Ramos (cell line): ENCODE results near the gene CHD1.

Experiments used
- in situ Hi-C: fragments of 300-500 bp; cut with MboI; formaldehyde crosslinking; loops from one replicate; pipeline ENCODE4 v1.14.3; 2022; ENCODE audit warnings: low sequenced_read_pairs; ENCODE audit not compliant: unreplicated experiment

CHD1 gene

GRCh38 chr5:98905857-98906688, 22.7 kb downstream of the CHD1 start:
- in situ Hi-C loops = loop anchor here (5.0 kb wide), 1 partner anchor 151 kb away; no protein-coding TSS in a partner anchor

- in situ Hi-C loops = loop anchor here (5.0 kb wide), 1 partner anchor 153 kb away; no protein-coding TSS in a partner anchor
Observed at GRCh38 chr5:98904780-98905179, 24.0 kb downstream of the CHD1 start.

GRCh38 chr5:98902733-98903132, 26.1 kb downstream of the CHD1 start:
- in situ Hi-C loops = no loop called here

GRCh38 chr5:98899456-98899855, 29.4 kb downstream of the CHD1 start:
- in situ Hi-C loops = no loop called here

GRCh38 chr5:98898743-98899142, 30.1 kb downstream of the CHD1 start:
- in situ Hi-C loops = no loop called here

- in situ Hi-C loops = no loop called here
Observed at GRCh38 chr5:98891591-98891990, 37.2 kb downstream of the CHD1 start.

GRCh38 chr5:98880598-98880997, 48.2 kb downstream of the CHD1 start:
- in situ Hi-C loops = no loop called here

- in situ Hi-C loops = no loop called here
Observed at GRCh38 chr5:98880151-98880550, 48.7 kb downstream of the CHD1 start.

- in situ Hi-C loops = no loop called here
Observed at GRCh38 chr5:98877600-98877999, 51.2 kb downstream of the CHD1 start.

- in situ Hi-C loops = no loop called here
Observed at GRCh38 chr5:98872674-98873073, 56.1 kb downstream of the CHD1 start.

GRCh38 chr5:98865690-98866089, 63.1 kb downstream of the CHD1 start:
- in situ Hi-C loops = no loop called here

- in situ Hi-C loops = no loop called here
Observed at GRCh38 chr5:98847054-98847453, 81.8 kb downstream of the CHD1 start.

- in situ Hi-C loops = no loop called here
Observed at GRCh38 chr5:98846520-98846919, 82.3 kb downstream of the CHD1 start.

- in situ Hi-C loops = no loop called here
Observed at GRCh38 chr5:98845878-98846277, 82.9 kb downstream of the CHD1 start.

- in situ Hi-C loops = no loop called here
Observed at GRCh38 chr5:98844865-98845264, 83.9 kb downstream of the CHD1 start.

GRCh38 chr5:98843481-98843880, 85.3 kb downstream of the CHD1 start:
- in situ Hi-C loops = no loop called here

GRCh38 chr5:98840946-98841345, 87.9 kb downstream of the CHD1 start:
- in situ Hi-C loops = no loop called here

GRCh38 chr5:98839469-98840383, 89.1 kb downstream of the CHD1 start:
- in situ Hi-C loops = no loop called here

- in situ Hi-C loops = no loop called here
Observed at GRCh38 chr5:98836175-98836574, 92.6 kb downstream of the CHD1 start.

- in situ Hi-C loops = no loop called here
Observed at GRCh38 chr5:98827588-98828284, 101.1 kb downstream of the CHD1 start.
